ENCODE measurements around the gene BCAT1. TPM values are rescaled to one million over a fixed set of nuclear protein-coding genes. Genes with fewer than 3 reads are reported as not detected.

Gene BCAT1
- total and polyA plus RNA-seq, 2 experiments from 2014 or later, result 53.6 to 181 TPM

- TF ChIP-seq REST (IDR thresholded peaks at IDR 0.05; ENCODE audit: unreplicated experiment) (no peak), CREB1 (CRISPR knock-in tag; IDR thresholded peaks at IDR 0.05; ENCODE audit: low read depth) (no peak), CTCF (conservative IDR thresholded peaks at IDR 0.05; ENCODE audit: low read depth in 2 of 2) (no peak), NANOG (IDR thresholded peaks at IDR 0.05; ENCODE audit: borderline replicate concordance) (no peak), EZH2phosphoT487 (IDR thresholded peaks at IDR 0.05; ENCODE audit: unreplicated experiment) (no peak), EZH2 (IDR thresholded peaks at IDR 0.05; ENCODE audit: low read depth, unreplicated experiment) (no peak), ZNF331 (CRISPR knock-in tag; IDR thresholded peaks at IDR 0.05; ENCODE audit: low read depth) (no peak), POLR2AphosphoS5 (IDR thresholded peaks at IDR 0.05; ENCODE audit: low read depth) (no peak), JUNB (IDR thresholded peaks at IDR 0.05; ENCODE audit: unreplicated experiment) (no peak), ETS1 (IDR thresholded peaks at IDR 0.05) (no peak), STAT1 (IDR thresholded peaks at IDR 0.05; ENCODE audit: unreplicated experiment) (no peak), ZNF462 (CRISPR knock-in tag; IDR thresholded peaks at IDR 0.05) (no peak), ZNF114 (CRISPR knock-in tag; IDR thresholded peaks at IDR 0.05) (no peak)
- H3K27ac Mint-ChIP-seq, result no peak overlapping the region
- H3K27me3 Mint-ChIP-seq (ENCODE audit: insufficient read depth, low read depth, poor library complexity), result no peaks in the 10 kb centered on the region
- DNase-seq (ENCODE audit: low spot score), result no peak
- H3K4me3 Mint-ChIP-seq, result no peak overlapping the region
- no peaks in the 10 kb centered on the region for H3K36me3 Mint-ChIP-seq (ENCODE audit: low read depth)
- H3K27ac ChIP-seq (ENCODE audit: low read depth), result no peak overlapping the region
- no peaks in the 10 kb centered on the region for H3F3A ChIP-seq (replicated peaks; ENCODE audit: low read depth)
- no peaks in the 10 kb centered on the region for H3K27me3 ChIP-seq (ENCODE audit: insufficient read depth)
- H3K36me3 ChIP-seq (ENCODE audit: insufficient read depth), result no peaks in the 10 kb centered on the region
- H2AFZ ChIP-seq, result no peak overlapping the region
- H3K9me2 ChIP-seq (ENCODE audit: insufficient read depth), result no peaks in the 10 kb centered on the region
- no peaks in the 10 kb centered on the region for H3K79me2 ChIP-seq (replicated peaks; ENCODE audit: insufficient read depth)
- no peaks in the 10 kb centered on the region for H3K4me1 ChIP-seq (ENCODE audit: insufficient read depth)
- no peak overlapping the region for H3K4me3 ChIP-seq
- no peaks in the 10 kb centered on the region for H3K9me3 Mint-ChIP-seq
- no peaks in the 10 kb centered on the region; the same call in 2 of the 3 replicates for H3K4me1 Mint-ChIP-seq
- ATAC-seq, result no peak
- no peak overlapping the region for H3K4me2 ChIP-seq
- H4K20me1 ChIP-seq (replicated peaks; ENCODE audit: insufficient read depth), result no peaks in the 10 kb centered on the region
Observed at GRCh38 chr12:24770334-24770733, 178.6 kb downstream of the BCAT1 start.
